Activated T-helper 17 cell treated with anti-CD3 and anti-CD28 coated beads, Interleukin-2, amount 50 U/mL, for 72 hours (primary cell): ENCODE data around the gene CD200. TPM values are rescaled to one million over a fixed set of nuclear protein-coding genes. Genes with fewer than 3 reads are reported as not detected.
A peak's percentile ranks its signal among the peaks of the same experiment; 100 is the strongest.

ENCODE experiments used
- ATAC-seq: fragments of 150-1000 bp; cut with Tn5 transposase; replicated peaks from 2 replicates; pipeline ENCODE4 v1.10.0; 2021; ENCODE audit warnings: mild to moderate bottlenecking, moderate library complexity
- H3K27ac Mint-ChIP-seq: one replicate; pipeline ENCODE4 v1.8.0; 2022; ENCODE audit warnings: mixed read lengths
- H3K27me3 Mint-ChIP-seq: one replicate; pipeline ENCODE4 v1.8.0; 2022; ENCODE audit warnings: mixed read lengths
- H3K36me3 Mint-ChIP-seq: one replicate; pipeline ENCODE4 v1.8.0; 2022; ENCODE audit warnings: low read depth, mild to moderate bottlenecking, mixed read lengths
- H3K4me1 Mint-ChIP-seq: one replicate; pipeline ENCODE4 v1.8.0; 2022; ENCODE audit warnings: mixed read lengths
- H3K4me3 Mint-ChIP-seq: one replicate; pipeline ENCODE4 v1.8.0; 2022; ENCODE audit warnings: mild to moderate bottlenecking, mixed read lengths
- H3K9me3 Mint-ChIP-seq: one replicate; pipeline ENCODE4 v1.8.0; 2022; ENCODE audit warnings: mixed read lengths
- total RNA-seq, 2 donors: library from RNA; stranded (reverse); gene quantifications; one replicate each; pipeline ENCODE4 v1.2.3, GENCODE V29; 2022

Gene CD200
- total RNA-seq, 2 donors from 2014 or later: 5.1 to 26.8 TPM

DNA sequence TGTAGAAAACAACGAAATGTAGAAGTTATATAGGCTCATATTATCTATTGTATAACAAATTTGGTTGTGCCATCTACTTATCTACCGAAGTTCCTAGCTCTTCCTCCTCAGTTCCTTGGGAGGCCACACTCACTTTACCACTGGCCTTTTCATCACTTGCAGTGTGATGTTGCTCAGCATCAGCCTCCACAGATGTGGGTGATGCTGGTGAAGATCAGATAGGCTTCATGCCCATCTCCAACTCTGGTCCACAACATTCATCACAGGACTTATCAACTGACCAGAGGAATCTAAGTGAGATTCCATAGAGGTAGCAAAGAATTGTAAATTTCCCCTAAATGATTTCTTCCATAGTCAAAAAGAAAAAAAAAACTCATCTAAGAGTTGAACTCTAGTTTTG lies 8.4 kb downstream of the CD200 start:
- H3K27ac Mint-ChIP-seq: peak overlapping the region; percentile 68
- peak overlapping the region; percentile 27 for H3K4me3 Mint-ChIP-seq
- peaks cover 72% of the 10 kb centered on the region for H3K36me3 Mint-ChIP-seq
- ATAC-seq: peak; percentile 22
- no peaks in the 10 kb centered on the region for H3K9me3 Mint-ChIP-seq
- no peaks in the 10 kb centered on the region for H3K27me3 Mint-ChIP-seq
- peaks cover 21% of the 10 kb centered on the region for H3K4me1 Mint-ChIP-seq

DNA sequence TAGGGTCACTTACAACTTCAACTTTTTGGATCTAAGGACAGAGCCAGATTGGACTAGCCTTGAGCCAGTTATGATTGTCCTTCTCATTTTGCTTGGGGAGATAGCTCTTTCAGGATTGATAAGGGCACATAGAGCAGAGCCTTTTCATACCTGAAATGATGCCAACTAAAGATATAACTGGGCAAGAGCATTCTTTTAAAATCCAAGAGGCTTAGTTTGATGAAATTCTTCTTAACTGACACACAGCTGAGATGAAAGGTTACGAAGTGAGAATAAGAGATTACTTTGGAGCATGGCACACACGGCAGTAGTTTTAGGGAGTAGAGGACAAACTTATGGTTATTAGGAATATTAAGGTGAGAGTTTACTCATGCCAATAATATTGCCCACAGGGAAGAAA lies 12.7 kb downstream of the CD200 start:
- Mint-ChIP-seq H3K9me3 (no peaks in the 10 kb centered on the region), H3K4me3 (no peak overlapping the region), H3K27me3 (no peaks in the 10 kb centered on the region)

DNA sequence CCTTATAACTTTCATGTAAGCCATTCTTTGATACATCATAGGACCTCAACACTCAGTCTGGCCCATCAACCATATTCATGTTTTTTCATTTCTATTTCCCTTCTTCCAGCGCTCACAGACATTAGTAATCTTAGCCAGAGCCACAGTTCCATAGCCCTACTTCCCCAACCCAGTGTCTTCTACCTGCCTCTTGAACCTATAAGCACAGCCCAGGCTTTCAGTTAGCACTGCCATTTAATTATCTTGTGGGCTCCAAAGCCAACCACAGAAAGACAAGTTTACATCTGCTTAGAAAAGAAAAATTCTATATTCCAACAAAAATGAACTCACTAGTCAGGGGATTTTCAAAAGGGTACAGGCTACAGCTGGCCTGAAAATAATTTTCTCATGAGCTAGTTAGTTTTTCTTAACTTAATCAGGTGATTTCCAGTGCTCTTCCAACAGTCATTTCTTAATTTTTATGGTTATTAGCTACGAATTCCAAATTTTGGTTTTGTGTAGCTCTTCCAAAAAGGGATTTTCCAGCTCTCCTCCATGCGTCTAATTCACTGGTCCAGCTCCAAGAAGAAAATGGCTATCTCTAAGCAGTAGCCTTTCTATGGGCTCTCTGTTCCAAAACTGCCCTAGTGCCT lies 13.7 kb downstream of the CD200 start:
- H3K27ac Mint-ChIP-seq: peak overlapping the region; percentile 3
- no peak for ATAC-seq
- peaks cover 94% of the 10 kb centered on the region for H3K36me3 Mint-ChIP-seq
- peaks cover 9% of the 10 kb centered on the region for H3K4me1 Mint-ChIP-seq
- no peak overlapping the region for H3K4me3 Mint-ChIP-seq
- no peaks in the 10 kb centered on the region for H3K9me3 Mint-ChIP-seq
- no peaks in the 10 kb centered on the region for H3K27me3 Mint-ChIP-seq

More for the DNA sequence above, 12.7 kb downstream of the CD200 start:
- Mint-ChIP-seq H3K36me3 (peaks cover 94% of the 10 kb centered on the region), H3K4me1 (peaks cover 9% of the 10 kb centered on the region), H3K27ac (no peak overlapping the region)
- ATAC-seq: no peak

DNA sequence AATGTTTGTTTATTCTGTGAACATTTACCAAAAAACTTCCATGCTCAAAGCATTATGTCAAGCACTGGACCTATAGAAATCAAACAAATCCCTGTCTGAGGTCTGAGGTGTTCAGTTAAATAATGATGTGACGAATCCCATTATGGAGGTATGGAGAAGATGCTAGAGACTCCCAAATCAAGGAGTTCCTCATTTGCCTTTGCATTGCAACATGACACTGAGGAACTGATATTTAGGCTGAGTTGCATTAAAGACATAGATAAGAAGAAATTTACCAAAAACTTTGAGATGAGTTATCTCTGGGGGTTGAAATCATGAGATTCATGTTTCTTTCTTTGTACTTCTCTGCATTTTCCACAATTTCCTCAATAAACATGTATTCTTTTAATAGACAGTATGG lies 16.0 kb downstream of the CD200 start:
- H3K9me3 Mint-ChIP-seq: no peaks in the 10 kb centered on the region
- ATAC-seq: no peak
- peaks cover 100% of the 10 kb centered on the region for H3K36me3 Mint-ChIP-seq
- H3K4me1 Mint-ChIP-seq: peaks cover 9% of the 10 kb centered on the region
- no peak overlapping the region for H3K4me3 Mint-ChIP-seq
- no peaks in the 10 kb centered on the region for H3K27me3 Mint-ChIP-seq
- H3K27ac Mint-ChIP-seq: no peak overlapping the region

DNA sequence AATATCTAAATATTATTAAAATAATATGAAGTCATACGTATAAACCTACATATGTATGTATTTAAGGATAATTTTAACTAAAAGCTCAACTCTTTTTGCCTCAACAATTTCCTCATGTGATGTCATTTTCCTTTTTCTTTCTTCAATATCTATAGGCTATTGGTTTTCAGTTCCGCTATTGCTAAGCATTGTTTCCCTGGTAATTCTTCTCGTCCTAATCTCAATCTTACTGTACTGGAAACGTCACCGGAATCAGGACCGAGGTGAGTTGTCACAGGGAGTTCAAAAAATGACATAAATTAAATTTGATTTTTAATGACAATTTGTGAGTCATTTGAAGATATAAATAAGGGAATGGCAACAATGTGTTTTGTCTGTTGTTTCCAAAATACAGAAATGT lies 16.6 kb downstream of the CD200 start:
- Mint-ChIP-seq H3K4me1 (peaks cover 9% of the 10 kb centered on the region), H3K4me3 (no peak overlapping the region), H3K27me3 (no peaks in the 10 kb centered on the region), H3K36me3 (peaks cover 100% of the 10 kb centered on the region), H3K9me3 (no peaks in the 10 kb centered on the region), H3K27ac (no peak overlapping the region)
- peak; percentile 56 for ATAC-seq

DNA sequence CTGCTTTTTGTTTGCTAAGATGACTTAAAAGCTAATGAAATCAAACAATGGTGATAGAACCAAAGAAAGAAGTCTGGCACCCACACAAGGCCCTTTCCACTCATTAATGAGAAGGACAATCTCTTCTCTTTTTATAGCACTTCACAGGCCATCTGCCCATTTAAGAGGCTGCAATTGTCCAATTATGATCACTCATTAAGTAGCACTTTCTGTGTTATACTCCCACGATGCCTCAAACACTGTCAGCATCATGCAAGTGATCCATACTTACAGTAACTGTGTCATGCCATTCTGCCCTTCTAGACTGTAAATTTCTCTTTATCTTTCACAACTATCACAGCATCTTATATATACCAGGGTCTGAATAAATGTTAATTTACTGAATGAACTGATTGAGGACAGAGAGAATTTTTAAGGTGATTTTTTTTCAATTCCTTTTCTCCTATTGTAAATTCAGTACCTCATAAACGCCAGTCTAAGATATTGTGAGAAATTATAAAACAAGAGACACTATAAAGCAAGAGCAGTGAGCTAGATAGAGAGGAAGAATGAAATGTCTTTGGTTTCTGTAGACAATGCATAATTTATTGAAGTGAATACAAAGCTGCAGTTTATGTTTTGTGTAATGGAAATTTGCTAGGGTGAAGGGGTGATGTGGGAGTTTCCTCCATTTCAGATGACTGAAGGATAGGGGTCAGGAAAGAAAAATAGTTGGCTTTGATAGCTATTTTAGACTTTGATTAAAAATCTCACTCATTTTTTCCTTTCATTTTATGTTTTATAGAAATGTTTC lies 17.3 kb downstream of the CD200 start:
- no peak for ATAC-seq
- H3K4me1 Mint-ChIP-seq: peaks cover 9% of the 10 kb centered on the region
- no peaks in the 10 kb centered on the region for H3K27me3 Mint-ChIP-seq
- peaks cover 98% of the 10 kb centered on the region for H3K36me3 Mint-ChIP-seq
- no peak overlapping the region for H3K4me3 Mint-ChIP-seq
- no peaks in the 10 kb centered on the region for H3K9me3 Mint-ChIP-seq
- H3K27ac Mint-ChIP-seq: peak overlapping the region; percentile 44

DNA sequence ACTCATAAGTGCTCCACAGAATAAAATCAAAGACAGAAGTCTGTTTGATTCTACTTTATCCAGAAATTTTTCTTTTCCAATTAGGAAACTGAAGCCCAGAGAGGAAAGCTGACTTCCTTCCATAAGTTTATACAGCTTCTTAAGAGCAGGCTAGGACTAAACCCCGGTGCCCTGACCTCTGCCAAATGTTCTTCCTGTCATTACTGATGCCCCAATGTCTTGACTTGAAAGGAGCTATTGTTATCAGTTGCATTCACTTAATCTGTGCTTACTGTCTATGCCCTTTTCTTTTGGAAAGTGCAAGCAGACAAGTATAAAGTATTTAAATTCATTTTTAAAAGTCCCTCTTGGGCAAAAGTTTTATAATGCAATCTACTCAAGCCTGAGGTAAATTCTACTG lies 18.1 kb downstream of the CD200 start:
- no peak overlapping the region for H3K27ac Mint-ChIP-seq
- peaks cover 95% of the 10 kb centered on the region for H3K36me3 Mint-ChIP-seq
- peaks cover 9% of the 10 kb centered on the region for H3K4me1 Mint-ChIP-seq
- H3K27me3 Mint-ChIP-seq: no peaks in the 10 kb centered on the region
- H3K4me3 Mint-ChIP-seq: no peak overlapping the region
- no peak for ATAC-seq
- H3K9me3 Mint-ChIP-seq: no peaks in the 10 kb centered on the region

DNA sequence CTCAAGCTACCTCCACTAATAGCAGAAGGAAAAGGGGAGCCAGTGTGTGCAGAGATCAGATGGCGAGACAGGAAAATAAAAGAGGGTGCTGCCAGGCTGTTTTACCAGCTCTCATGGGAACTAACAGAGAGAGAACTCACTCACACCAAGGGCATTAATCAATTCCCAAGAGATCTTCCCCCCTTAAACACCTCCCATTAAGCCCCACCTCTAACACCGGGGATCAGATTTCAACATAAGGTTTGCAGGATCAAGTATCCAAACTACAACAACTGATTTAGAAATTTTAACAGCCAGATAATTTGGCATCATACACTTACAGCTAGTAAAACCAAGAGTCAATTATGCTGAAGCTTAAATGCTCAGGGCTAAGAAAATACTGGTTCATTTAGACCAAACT lies 18.9 kb downstream of the CD200 start:
- H3K27me3 Mint-ChIP-seq: no peaks in the 10 kb centered on the region
- no peaks in the 10 kb centered on the region for H3K9me3 Mint-ChIP-seq
- no peak for ATAC-seq
- H3K4me3 Mint-ChIP-seq: no peak overlapping the region
- no peak overlapping the region for H3K27ac Mint-ChIP-seq
- peaks cover 87% of the 10 kb centered on the region for H3K36me3 Mint-ChIP-seq
- peaks cover 5% of the 10 kb centered on the region for H3K4me1 Mint-ChIP-seq

DNA sequence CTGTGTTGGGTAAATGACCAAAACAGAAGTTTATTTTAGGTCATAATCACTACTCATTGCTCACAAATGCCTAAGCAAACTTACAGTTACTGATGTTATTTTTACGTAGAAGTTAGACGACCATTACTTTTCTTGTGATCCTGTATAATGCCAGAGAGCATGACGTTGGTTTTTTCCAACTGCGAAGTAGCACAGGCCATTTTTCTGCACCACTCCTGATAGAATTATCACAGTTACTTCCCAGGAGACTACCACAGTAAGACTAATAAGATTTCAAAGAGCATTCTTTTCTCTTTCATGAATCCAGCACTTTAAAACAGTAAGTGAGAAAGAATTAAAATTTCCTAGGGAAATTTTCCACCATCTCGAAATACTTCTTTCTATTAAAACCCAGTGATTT lies 19.8 kb downstream of the CD200 start:
- H3K4me1 Mint-ChIP-seq: peaks cover 5% of the 10 kb centered on the region
- H3K36me3 Mint-ChIP-seq: peaks cover 78% of the 10 kb centered on the region
- H3K27me3 Mint-ChIP-seq: no peaks in the 10 kb centered on the region
- no peaks in the 10 kb centered on the region for H3K9me3 Mint-ChIP-seq
- H3K27ac Mint-ChIP-seq: no peak overlapping the region
- no peak overlapping the region for H3K4me3 Mint-ChIP-seq
- ATAC-seq: no peak

DNA sequence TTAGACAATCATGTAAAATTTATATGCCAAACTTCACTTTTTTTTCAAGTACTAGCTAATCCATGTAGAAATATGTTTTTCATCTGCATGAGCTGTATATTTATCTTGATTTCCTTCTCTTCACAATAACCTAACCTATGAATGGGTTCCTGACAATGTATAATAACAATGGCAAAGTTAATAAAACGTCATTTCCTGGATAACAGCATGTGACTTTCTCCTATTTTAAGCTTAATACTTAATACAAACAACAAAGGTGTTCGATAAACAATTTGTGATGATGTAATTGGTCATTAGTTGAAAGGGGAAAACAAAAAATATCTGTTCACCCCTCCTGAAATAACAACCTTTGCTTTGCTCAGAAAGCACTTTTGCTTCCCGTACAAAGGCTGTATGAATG lies 20.4 kb downstream of the CD200 start:
- Mint-ChIP-seq H3K36me3 (peaks cover 72% of the 10 kb centered on the region), H3K27me3 (no peaks in the 10 kb centered on the region), H3K4me3 (no peak overlapping the region), H3K9me3 (no peaks in the 10 kb centered on the region), H3K4me1 (peaks cover 10% of the 10 kb centered on the region), H3K27ac (no peak overlapping the region)
- no peak for ATAC-seq

DNA sequence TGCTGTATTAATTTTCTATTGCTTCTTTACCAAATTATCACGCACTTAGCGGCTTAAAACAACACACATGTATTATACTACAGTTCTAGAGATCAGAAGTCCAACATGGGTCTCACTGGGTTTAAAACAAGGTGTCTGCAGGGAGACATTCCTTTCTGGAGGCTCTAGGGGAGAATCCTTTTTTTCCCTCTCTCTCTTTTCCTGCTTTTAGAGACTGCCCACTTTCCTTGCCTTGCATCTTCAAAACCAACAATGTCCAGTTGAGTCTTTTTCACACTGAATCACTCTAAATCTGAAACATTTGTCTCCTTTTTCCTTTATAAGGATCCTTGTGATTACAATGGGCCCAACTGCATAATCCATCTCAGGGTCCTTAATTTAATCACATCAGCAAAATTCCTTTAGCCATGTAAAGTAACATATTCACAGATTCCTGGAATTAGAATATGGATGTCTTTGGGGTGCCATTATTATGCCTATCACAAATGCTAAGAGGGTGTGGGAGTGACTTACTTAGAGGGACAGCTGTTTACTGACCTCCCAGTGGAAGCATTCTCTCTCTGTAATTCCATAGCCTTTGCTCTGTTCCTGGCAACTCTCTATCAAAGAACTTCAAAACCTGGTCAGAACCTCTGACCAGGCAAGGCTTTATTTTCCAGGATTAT lies 21.8 kb downstream of the CD200 start:
- Mint-ChIP-seq H3K36me3 (peaks cover 68% of the 10 kb centered on the region), H3K9me3 (no peaks in the 10 kb centered on the region), H3K27me3 (no peaks in the 10 kb centered on the region), H3K4me1 (peaks cover 17% of the 10 kb centered on the region), H3K27ac (no peak overlapping the region), H3K4me3 (no peak overlapping the region)
- ATAC-seq: no peak

DNA sequence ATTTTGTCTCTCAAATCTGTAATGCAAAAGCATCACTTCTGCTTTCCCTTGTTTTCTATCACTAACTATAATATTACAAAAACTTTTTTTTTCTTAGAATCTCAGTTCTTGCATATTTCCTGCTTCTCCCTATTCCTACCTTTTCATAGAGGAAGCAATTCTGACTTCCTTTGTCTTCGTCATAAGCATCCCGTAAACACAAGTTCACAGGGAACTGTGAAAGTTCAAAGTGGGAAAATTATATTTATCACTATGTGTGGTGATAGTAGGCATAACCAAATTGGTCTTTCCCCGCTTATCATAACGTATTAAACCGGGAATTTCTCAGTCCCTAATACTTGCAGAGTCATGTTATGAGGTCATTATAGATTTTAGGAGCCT lies 22.3 kb downstream of the CD200 start:
- peaks cover 14% of the 10 kb centered on the region for H3K4me1 Mint-ChIP-seq
- no peak overlapping the region for H3K4me3 Mint-ChIP-seq
- ATAC-seq: no peak
- no peaks in the 10 kb centered on the region for H3K27me3 Mint-ChIP-seq
- no peak overlapping the region for H3K27ac Mint-ChIP-seq
- peaks cover 65% of the 10 kb centered on the region for H3K36me3 Mint-ChIP-seq
- H3K9me3 Mint-ChIP-seq: no peaks in the 10 kb centered on the region

DNA sequence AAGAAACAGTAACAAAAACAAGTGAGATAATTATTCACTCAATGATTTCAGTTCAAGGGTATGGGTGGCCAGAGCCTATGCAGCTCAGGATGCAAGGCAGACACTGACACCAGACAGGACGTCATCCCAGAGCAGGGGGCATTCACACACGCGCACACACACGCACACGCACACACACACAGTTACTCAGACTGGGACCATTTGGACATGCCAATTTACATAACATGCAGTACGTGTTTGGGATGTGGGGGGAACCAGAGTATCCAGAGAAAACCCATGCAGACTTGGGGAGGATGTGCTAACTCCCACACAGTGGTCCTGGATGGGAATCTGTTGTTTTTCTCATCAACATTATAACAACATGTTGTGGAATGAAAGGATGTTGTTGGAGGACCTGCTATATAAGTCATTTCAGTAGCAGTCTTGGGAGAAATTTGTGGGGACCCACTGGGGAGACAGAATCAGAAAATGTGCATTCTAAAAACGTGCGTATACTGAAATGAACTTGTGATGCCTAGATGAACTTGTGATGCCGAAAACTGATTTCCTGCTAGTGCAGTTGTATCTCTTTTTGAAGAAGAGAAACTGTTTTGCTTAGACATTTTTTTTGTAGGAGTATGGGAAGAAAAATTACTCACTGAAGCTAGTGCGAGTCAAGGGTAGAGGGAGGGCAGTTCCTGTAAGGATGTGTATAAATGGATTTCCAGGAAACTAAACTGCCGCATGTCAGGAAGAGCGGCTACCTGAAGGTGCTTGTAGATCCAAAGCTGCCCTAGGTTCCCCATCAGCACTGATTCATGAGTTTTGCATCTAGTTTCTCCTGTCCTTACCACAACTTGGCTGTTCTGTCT lies 25.2 kb downstream of the CD200 start:
- Mint-ChIP-seq H3K4me1 (peaks cover 12% of the 10 kb centered on the region), H3K9me3 (no peaks in the 10 kb centered on the region), H3K4me3 (peak overlapping the region; percentile 73), H3K27me3 (no peaks in the 10 kb centered on the region), H3K27ac (peak overlapping the region; percentile 91), H3K36me3 (peaks cover 62% of the 10 kb centered on the region)
- peak; percentile 90 for ATAC-seq

DNA sequence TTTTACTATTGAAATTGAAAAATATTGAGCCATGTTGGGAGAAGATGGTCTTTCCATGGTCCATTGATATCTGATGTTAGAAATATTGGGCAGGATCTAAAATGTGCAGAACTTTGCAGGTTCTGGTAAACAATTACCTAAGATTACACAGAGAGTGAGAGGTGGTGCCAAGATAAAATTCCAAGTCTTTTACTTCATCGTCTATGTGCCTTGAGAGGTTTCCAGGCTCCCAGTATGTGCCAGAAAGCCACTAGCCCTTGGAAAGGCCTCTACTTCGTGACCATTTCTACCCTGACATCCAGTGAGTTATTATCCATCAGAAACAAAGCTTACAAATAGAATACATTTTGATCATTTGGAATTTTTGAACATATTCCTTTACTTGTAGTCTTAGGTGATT lies 27.6 kb downstream of the CD200 start:
- peaks cover 24% of the 10 kb centered on the region for H3K4me1 Mint-ChIP-seq
- ATAC-seq: no peak
- H3K9me3 Mint-ChIP-seq: no peaks in the 10 kb centered on the region
- H3K27me3 Mint-ChIP-seq: no peaks in the 10 kb centered on the region
- H3K36me3 Mint-ChIP-seq: peaks cover 59% of the 10 kb centered on the region
- no peak overlapping the region for H3K27ac Mint-ChIP-seq
- no peak overlapping the region for H3K4me3 Mint-ChIP-seq
